GM21737 (cell line): Measurements from ENCODE around the gene NUP107.

Source experiments
- ATAC-seq: cut with Tn5 transposase; IDR thresholded peaks from one replicate; pipeline ENCODE4 v1.9.1; 2021; ENCODE audit warnings: mild to moderate bottlenecking, moderate library complexity; ENCODE audit not compliant: unreplicated experiment

Gene NUP107

GRCh38 chr12:68733661-68734071 is 46.9 kb downstream of the NUP107 start:
- ATAC-seq: no peak

- no peak for ATAC-seq
Measured at GRCh38 chr12:68739891-68740290, 53.1 kb downstream of the NUP107 start.

- ATAC-seq: no peak
Measured at GRCh38 chr12:68743356-68743755, 56.6 kb downstream of the NUP107 start.

GRCh38 chr12:68745376-68745903 is 58.7 kb downstream of the NUP107 start:
- ATAC-seq: no peak

- peak; percentile 99 for ATAC-seq
Measured at GRCh38 chr12:68745904-68746571, 59.3 kb downstream of the NUP107 start, which contains the start of gene SLC35E3. TSS of gene SLC35E3 (plus strand) at chr12:68746176. CDS start at chr12:68746378, 202 bp downstream.

- ATAC-seq: peak; percentile 28
Measured at GRCh38 chr12:68746572-68747180, 59.9 kb downstream of the NUP107 start.

- no peak for ATAC-seq
Measured at GRCh38 chr12:68749443-68749842, 62.7 kb downstream of the NUP107 start.

GRCh38 chr12:68749861-68750260 is 63.1 kb downstream of the NUP107 start:
- no peak for ATAC-seq

GRCh38 chr12:68750506-68750905 is 63.7 kb downstream of the NUP107 start:
- no peak for ATAC-seq

- no peak for ATAC-seq
Measured at GRCh38 chr12:68755536-68756243, 68.9 kb downstream of the NUP107 start.

- no peak for ATAC-seq
Measured at GRCh38 chr12:68759852-68760251, 73.1 kb downstream of the NUP107 start.

GRCh38 chr12:68760806-68761441 is 74.1 kb downstream of the NUP107 start:
- ATAC-seq: no peak

GRCh38 chr12:68761442-68761812 is 74.6 kb downstream of the NUP107 start:
- no peak for ATAC-seq

- no peak for ATAC-seq
Measured at GRCh38 chr12:68761901-68762630, 75.3 kb downstream of the NUP107 start.

- no peak for ATAC-seq
Measured at GRCh38 chr12:68762691-68763090, 75.9 kb downstream of the NUP107 start.

GRCh38 chr12:68765696-68766095 is 78.9 kb downstream of the NUP107 start:
- ATAC-seq: no peak

- ATAC-seq: no peak
Measured at GRCh38 chr12:68766646-68767045, 79.9 kb downstream of the NUP107 start.

GRCh38 chr12:68767191-68767590 is 80.4 kb downstream of the NUP107 start:
- ATAC-seq: no peak

- ATAC-seq: no peak
Measured at GRCh38 chr12:68768431-68768939, 81.7 kb downstream of the NUP107 start.

GRCh38 chr12:68769941-68770340 is 83.2 kb downstream of the NUP107 start:
- ATAC-seq: no peak
